Lower leg skin (tissue), 3 donors: ENCODE results near the gene GPR141.

Source experiments
- POLR2A ChIP-seq, 2 donors: fragments of 450-650 bp; IDR thresholded peaks; one replicate each; pipeline ENCODE4 v1.6.1; 2016 to 2017; ENCODE audit warnings: antibody characterized with exemption in 2 of 2, mild to moderate bottlenecking in 1 of 2, moderate library complexity in 1 of 2
- TF ChIP-seq, protein P1 (sequence below), 3 donors: fragments of 450-650 bp; IDR thresholded peaks; one replicate each; pipeline ENCODE4 v1.5.1; 2016; ENCODE audit warnings: antibody characterized with exemption in 3 of 3, mild to moderate bottlenecking in 3 of 3, moderate library complexity in 2 of 3

- TF ChIP-seq, protein P1, sequence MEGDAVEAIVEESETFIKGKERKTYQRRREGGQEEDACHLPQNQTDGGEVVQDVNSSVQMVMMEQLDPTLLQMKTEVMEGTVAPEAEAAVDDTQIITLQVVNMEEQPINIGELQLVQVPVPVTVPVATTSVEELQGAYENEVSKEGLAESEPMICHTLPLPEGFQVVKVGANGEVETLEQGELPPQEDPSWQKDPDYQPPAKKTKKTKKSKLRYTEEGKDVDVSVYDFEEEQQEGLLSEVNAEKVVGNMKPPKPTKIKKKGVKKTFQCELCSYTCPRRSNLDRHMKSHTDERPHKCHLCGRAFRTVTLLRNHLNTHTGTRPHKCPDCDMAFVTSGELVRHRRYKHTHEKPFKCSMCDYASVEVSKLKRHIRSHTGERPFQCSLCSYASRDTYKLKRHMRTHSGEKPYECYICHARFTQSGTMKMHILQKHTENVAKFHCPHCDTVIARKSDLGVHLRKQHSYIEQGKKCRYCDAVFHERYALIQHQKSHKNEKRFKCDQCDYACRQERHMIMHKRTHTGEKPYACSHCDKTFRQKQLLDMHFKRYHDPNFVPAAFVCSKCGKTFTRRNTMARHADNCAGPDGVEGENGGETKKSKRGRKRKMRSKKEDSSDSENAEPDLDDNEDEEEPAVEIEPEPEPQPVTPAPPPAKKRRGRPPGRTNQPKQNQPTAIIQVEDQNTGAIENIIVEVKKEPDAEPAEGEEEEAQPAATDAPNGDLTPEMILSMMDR (IDR thresholded peaks at IDR 0.05) = no peak
- TF ChIP-seq POLR2A (IDR thresholded peaks at IDR 0.05) = no peak
Measured at GRCh38 chr7:37686556-37687345, 3.2 kb downstream of the GPR141 start.
